NCI-H510A (cell line): ENCODE measurements around the gene ALDH7A1.
"Not testable (repeated sequence)": the region's sequence is repeated elsewhere in the genome, so short reads cannot be mapped to it uniquely, and the experiment has no call there.

Experiments used
- DNase-seq: peaks from one replicate; lab custom pipeline; 2025; lab: John Stamatoyannopoulos, UW

Gene ALDH7A1

GRCh38 chr5:126535856-126536545 lies 59.0 kb downstream of the ALDH7A1 start:
- DNase-seq = no peak

GRCh38 chr5:126534553-126534952 lies 60.5 kb downstream of the ALDH7A1 start:
- DNase-seq = no peak

DNA sequence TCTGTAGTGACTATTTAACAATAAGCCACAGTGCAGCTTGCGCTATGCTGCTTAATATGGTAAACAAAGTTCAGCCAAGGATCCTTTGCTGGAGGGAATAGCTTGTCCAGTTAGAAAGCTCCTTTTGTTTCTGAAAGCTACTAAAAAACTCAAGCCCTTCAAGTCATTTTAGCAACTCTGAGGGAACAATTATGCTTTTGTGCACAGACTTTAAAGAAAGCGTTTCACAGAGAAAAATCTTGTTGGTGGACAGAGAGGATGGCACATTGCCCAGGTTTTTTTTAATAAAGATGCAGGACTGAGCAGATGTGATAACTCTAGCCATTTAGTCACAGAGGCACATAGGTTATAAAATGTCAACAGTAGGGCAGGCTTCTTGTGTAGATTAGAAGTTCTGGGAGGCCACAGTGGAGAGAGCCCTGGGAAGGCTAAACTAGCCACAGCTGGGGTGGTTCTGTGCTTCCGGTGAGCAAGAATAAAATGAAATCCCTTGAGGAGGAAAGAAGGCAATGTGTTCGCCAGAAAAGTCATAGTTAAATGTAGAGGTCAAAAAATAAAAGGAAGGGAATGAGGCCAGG lies 63.4 kb downstream of the ALDH7A1 start:
- DNase-seq = no peak

DNA sequence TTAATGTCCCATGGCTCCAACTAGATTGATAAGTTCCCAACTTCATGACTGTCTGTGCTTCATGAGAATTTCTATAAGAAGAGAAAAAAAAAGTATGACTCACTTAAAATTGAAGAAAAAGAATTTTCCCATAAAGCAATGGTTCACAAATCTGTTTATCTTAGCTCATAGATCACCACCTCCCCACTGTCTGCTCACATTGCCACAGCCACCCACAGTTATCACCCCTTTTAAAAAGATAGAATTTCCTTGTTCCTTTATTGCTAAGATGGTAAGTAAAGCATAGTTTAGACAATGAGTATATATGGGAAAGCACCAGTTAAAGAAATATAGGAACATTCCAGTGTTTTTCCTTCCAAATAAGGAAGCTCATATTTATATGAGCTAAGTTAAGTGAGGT lies 67.1 kb downstream of the ALDH7A1 start:
- no peak for DNase-seq

- DNase-seq = no peak
Measured at GRCh38 chr5:126527158-126527557, 67.9 kb downstream of the ALDH7A1 start.

DNA sequence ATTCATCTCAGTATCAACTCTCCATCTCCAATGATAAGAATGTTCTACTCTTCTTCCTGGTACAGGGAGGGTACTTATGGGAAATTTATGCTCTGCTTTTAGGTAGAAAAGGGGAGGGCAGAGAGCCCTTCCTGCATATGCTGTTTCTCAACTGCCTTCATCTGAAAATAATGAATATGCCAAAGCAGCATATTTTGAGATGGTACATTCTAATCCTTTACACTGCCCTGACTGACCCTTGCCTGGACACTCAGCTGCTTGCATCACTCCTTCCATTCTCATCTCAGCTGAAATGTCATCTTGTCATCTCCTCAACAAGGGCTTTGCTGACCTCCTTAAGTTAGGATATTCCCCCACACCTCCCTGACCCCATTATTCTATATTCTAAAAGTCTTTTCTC lies 68.5 kb downstream of the ALDH7A1 start:
- no peak for DNase-seq

GRCh38 chr5:126525630-126526245 lies 69.3 kb downstream of the ALDH7A1 start:
- no peak for DNase-seq

DNA sequence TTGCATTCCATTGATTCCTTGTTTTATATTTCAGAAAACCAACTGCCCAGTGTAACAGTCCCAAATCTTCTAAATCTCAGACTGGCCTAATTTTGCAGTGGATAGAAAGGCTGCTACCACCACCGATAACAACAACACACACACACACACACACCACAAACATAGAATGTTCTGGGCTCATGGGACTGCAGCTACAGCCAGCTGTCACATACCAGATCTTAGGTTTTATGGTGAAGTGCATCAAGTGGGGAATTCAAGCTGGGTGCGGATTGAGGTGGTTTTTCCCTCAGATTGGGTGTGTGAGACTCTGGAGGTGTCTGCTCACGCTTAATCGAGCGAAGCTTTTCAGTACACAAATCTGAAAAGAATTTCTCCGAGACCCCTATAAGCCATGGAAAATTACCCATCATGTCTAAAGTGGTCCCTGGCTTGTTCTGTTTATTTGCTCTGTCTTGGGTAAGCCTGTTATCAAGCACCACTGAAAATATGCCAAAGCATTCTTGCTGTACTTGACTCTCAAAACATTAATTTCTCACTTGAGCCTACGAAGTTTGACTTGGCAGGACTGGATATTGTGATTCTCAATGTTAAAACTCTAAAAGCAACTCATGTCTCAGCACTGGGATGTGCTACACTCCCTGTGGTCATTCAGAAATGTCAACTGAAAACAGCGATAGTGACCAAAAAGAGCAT lies 71.1 kb downstream of the ALDH7A1 start:
- DNase-seq = no peak

GRCh38 chr5:126521130-126521529 lies 73.9 kb downstream of the ALDH7A1 start:
- DNase-seq = no peak

DNA sequence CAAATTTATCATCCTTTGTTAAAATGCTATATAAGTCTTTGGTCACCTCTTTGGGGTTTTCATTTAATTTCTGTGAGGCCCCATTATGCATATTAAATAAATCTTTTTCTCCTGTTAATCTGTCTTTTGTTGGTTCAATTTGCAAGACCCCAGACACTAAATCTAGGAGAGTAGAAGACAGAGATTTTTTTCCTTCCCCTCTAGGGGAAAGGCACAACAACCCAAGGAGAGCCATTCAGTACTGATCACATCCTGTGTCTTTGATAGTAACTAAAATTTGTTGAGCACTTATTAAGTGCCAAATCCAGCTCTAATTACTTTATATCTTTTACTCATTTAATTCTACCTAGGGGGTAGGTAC lies 74.4 kb downstream of the ALDH7A1 start:
- DNase-seq = no peak

- DNase-seq = no peak
Measured at GRCh38 chr5:126519637-126520592, 75.1 kb downstream of the ALDH7A1 start.

- DNase-seq = not testable (repeated sequence)
Measured at GRCh38 chr5:126519223-126519622, 75.8 kb downstream of the ALDH7A1 start.

DNA sequence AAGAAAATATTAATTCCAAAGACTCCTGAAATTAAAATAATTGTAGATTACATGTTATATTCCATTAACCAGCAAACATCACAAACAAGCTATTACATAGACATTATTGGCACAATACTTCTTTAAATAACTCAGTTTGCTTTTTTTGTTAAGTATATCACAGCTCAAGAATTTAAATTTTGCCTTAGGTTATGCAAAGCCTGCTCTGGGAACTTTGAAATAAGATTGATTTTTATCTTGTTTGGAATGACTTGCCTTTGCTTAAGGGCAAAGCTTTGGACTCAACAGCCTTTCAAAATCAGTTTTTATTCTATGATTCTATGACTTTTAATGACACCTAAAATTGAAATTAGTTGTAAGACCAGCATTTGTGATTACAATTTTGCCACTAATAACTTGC lies 78.2 kb downstream of the ALDH7A1 start:
- DNase-seq = no peak

- DNase-seq = no peak
Measured at GRCh38 chr5:126516133-126516532, 78.9 kb downstream of the ALDH7A1 start.

DNA sequence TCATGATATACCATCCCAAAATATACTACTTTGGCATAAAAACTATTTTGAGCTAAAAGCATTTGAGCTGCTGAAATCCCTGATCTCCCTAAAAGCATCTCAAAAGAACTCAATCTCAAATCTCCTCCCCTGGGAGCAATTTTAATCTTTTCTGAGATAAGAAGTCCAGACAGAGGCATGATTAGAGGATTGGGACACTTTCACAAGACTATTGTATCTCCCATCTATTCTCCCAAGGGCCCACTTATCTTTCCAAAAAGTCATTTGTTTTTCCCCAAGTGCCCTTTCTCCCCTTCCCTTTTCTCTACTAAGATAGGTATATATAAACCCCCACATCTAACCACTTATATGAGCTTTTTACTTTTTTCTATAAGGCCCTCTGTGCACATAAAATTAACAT lies 79.7 kb downstream of the ALDH7A1 start:
- DNase-seq = no peak

GRCh38 chr5:126514558-126515141 lies 80.4 kb downstream of the ALDH7A1 start:
- no peak for DNase-seq

DNA sequence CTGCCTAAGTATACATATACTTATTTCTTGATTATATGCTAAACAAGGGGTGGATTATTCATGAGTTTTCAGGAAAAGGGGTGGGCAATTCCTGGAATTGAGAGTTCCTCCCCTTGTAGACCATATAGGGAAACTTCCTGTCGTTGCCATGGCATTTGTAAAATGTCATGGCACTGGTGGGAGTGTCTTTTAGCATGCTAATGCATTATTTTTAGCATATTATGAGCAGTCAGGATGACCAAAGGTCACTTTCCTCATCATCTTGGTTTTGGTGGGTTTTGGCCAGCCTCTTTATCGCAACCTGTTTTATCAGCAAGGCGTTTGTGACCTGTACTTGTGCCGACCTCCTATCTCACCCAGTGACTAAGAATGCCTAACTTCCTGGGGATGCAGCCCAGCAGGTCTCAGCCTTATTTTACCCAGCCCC lies 80.9 kb downstream of the ALDH7A1 start:
- no peak for DNase-seq

GRCh38 chr5:126513703-126514102 lies 81.3 kb downstream of the ALDH7A1 start:
- no peak for DNase-seq

DNA sequence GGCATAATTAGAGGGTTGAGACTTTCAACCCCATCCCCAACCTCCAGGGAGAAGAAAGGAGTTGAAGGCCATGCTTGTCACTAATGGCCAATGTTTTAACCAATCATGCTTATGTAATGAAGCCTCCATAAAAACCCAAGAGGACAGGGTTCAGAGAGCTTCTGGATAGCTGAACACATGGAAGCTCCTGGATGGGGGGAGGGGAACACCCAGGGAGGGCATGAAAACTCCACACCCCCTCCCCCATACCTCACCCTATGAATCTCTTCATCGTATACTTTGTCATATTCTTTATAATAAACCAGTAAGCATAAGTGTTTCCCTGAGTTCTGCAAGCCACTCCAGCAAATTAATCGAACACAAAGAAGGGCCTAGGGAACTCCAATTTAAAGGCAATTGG lies 81.7 kb downstream of the ALDH7A1 start:
- no peak for DNase-seq

- DNase-seq = no peak
Measured at GRCh38 chr5:126512451-126512850, 82.6 kb downstream of the ALDH7A1 start.

DNA sequence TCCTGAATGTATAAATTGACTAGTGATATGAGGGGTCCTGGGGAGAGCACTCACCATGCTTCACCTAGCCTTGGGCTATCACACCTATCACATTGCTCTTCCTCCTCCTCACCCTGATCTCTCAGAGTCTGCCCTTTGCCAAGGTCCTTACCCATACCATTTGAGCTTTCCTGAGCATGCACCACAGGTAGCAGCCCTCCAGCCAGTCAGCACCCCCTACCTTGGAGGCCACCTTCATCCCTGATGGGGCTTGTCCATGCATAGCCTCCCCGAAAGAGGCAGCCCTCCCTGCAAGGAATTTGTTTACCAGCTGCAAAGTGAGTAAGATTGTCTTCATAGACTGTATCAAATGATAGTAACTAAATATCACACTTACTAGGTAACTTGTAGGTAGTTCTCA lies 83.1 kb downstream of the ALDH7A1 start:
- DNase-seq = no peak

- no peak for DNase-seq
Measured at GRCh38 chr5:126509339-126509738, 85.7 kb downstream of the ALDH7A1 start.
